ENCODE measurements around the gene PLD2. TPM values are rescaled to one million over a fixed set of nuclear protein-coding genes. Genes with fewer than 3 reads are reported as not detected.
A peak's percentile ranks its signal among the peaks of the same experiment; 100 is the strongest.

Gene PLD2
- polyA plus RNA-seq, 3 donors = 3.5 to 122 (median 4.0) TPM

GRCh38 chr17:4837471-4838308 is 30.7 kb downstream of the PLD2 start:
- H3K9me3 Mint-ChIP-seq = no peaks in the 10 kb centered on the region
- no peak for DNase-seq
- TF ChIP-seq CTCF (IDR thresholded peaks at IDR 0.05) = no peak
- peaks cover 60% of the 10 kb centered on the region for H3K4me1 Mint-ChIP-seq
- H3K27me3 Mint-ChIP-seq (ENCODE audit: low read depth in 3 of 3) = peaks cover 0 to 3% (median 0%) of the 10 kb centered on the region in 3 donors
- Histone ChIP-seq H3K9ac (ENCODE audit: insufficient read depth, low read length, poor library complexity, severe bottlenecking) (no peak overlapping the region), H3K9me3 (replicated peaks in 1 of 2; ENCODE audit: control insufficient read depth in 1 of 2, insufficient read depth in 1 of 2, low read length in 2 of 2) (no peaks in the 10 kb centered on the region), H3K4me1 (ENCODE audit: control insufficient read depth in 1 of 2, insufficient read depth in 2 of 2, low read length in 2 of 2) (peaks cover 36 to 51% of the 10 kb centered on the region in 2 donors), H4K20me1 (ENCODE audit: insufficient read depth, low read length) (peaks cover 21% of the 10 kb centered on the region), H3K79me2 (ENCODE audit: insufficient read depth, low read length) (peaks cover 91% of the 10 kb centered on the region), H3K4me3 (replicated peaks in 1 of 3; ENCODE audit: low read depth in 2 of 3, low read length in 3 of 3) (no peak overlapping the region), H2AFZ (ENCODE audit: insufficient read depth, low read depth, low read length, poor library complexity, severe bottlenecking) (no peak overlapping the region), H3K27me3 (ENCODE audit: control insufficient read depth in 2 of 2, insufficient read depth in 2 of 2, low read length in 2 of 2) (no peaks in the 10 kb centered on the region), H3K4me2 (replicated peaks; ENCODE audit: extremely low read depth, low read length, poor library complexity, severe bottlenecking) (no peak overlapping the region), H3K27ac (ENCODE audit: low read depth in 1 of 2, low read length in 2 of 2) (no peak overlapping the region), H3K36me3 (replicated peaks in 1 of 2; ENCODE audit: control insufficient read depth in 1 of 2, insufficient read depth in 2 of 2, low read length in 2 of 2) (peaks cover 10 to 31% of the 10 kb centered on the region in 2 donors)
- H3K36me3 Mint-ChIP-seq = peaks cover 51 to 54% of the 10 kb centered on the region in 2 donors
- intact Hi-C loops (cut with micrococcal nuclease) = loop anchor here (5.0 kb wide), 3 partner anchors 35 to 40 kb away; partner anchors contain the start of gene PSMB6 (in 1 of the 2)
- peak overlapping the region in 1 of 7 donors; percentile 20 for H3K27ac Mint-ChIP-seq
- WGBS (ENCODE audit: insufficient coverage) = 98% methylated on average over 8 of the region's 13 CpGs
- H3K4me3 Mint-ChIP-seq = no peak overlapping the region

- no peak overlapping the region for H3K4me3 Mint-ChIP-seq
These were observed 31.4 kb downstream of the PLD2 start for GRCh38 chr17:4838309-4838785.

More at GRCh38 chr17:4838309-4838785, 31.4 kb downstream of the PLD2 start:
- 100% methylated on average over 1 of the region's 3 CpGs for WGBS (ENCODE audit: insufficient coverage)
- no peak overlapping the region for H2AFZ ChIP-seq (ENCODE audit: insufficient read depth, low read depth, low read length, poor library complexity, severe bottlenecking)
- no peak overlapping the region for H3K4me2 ChIP-seq (replicated peaks; ENCODE audit: extremely low read depth, low read length, poor library complexity, severe bottlenecking)
- Mint-ChIP-seq H3K27me3 (ENCODE audit: low read depth in 3 of 3) (peaks cover 0 to 3% (median 0%) of the 10 kb centered on the region in 3 donors), H3K27ac (no peak overlapping the region), H3K9me3 (no peaks in the 10 kb centered on the region), H3K4me1 (peaks cover 65% of the 10 kb centered on the region), H3K36me3 (peaks cover 51 to 54% of the 10 kb centered on the region in 2 donors)
- intact Hi-C loops (cut with micrococcal nuclease) = loop anchor here (5.0 kb wide), 3 partner anchors 34 to 41 kb away; partner anchors contain the start of gene PSMB6 (in 1 of the 2)
- H3K4me3 ChIP-seq (replicated peaks in 1 of 3; ENCODE audit: low read depth in 2 of 3, low read length in 3 of 3) = no peak overlapping the region
- TF ChIP-seq CTCF (IDR thresholded peaks at IDR 0.05) = no peak
- peaks cover 10 to 31% of the 10 kb centered on the region in 2 donors for H3K36me3 ChIP-seq (replicated peaks in 1 of 2; ENCODE audit: control insufficient read depth in 1 of 2, insufficient read depth in 2 of 2, low read length in 2 of 2)
- peaks cover 41 to 55% of the 10 kb centered on the region in 2 donors for H3K4me1 ChIP-seq (ENCODE audit: control insufficient read depth in 1 of 2, insufficient read depth in 2 of 2, low read length in 2 of 2)
- no peak overlapping the region for H3K9ac ChIP-seq (ENCODE audit: insufficient read depth, low read length, poor library complexity, severe bottlenecking)
- H3K9me3 ChIP-seq (replicated peaks in 1 of 2; ENCODE audit: control insufficient read depth in 1 of 2, insufficient read depth in 1 of 2, low read length in 2 of 2) = no peaks in the 10 kb centered on the region
- H3K27ac ChIP-seq (ENCODE audit: low read depth in 1 of 2, low read length in 2 of 2) = no peak overlapping the region
- DNase-seq = no peak
- H4K20me1 ChIP-seq (ENCODE audit: insufficient read depth, low read length) = peaks cover 21% of the 10 kb centered on the region
- peaks cover 92% of the 10 kb centered on the region for H3K79me2 ChIP-seq (ENCODE audit: insufficient read depth, low read length)
- H3K27me3 ChIP-seq (ENCODE audit: control insufficient read depth in 2 of 2, insufficient read depth in 2 of 2, low read length in 2 of 2) = no peaks in the 10 kb centered on the region
